Suprapubic skin (tissue), 4 donors: Measurements from ENCODE around the gene IQSEC3.

Source experiments
- POLR2A ChIP-seq, 2 donors: fragments of 450-650 bp; IDR thresholded peaks; one replicate each; pipeline ENCODE4 v1.6.1; 2017; ENCODE audit warnings: antibody characterized with exemption in 2 of 2, mild to moderate bottlenecking in 2 of 2, moderate library complexity in 2 of 2
- POLR2AphosphoS5 ChIP-seq, 3 donors: sonication (generic); formaldehyde crosslinking; IDR thresholded peaks; one replicate each; pipeline ENCODE4 v1.6.1; 2017; ENCODE audit warnings: antibody characterized with exemption in 3 of 3
- TF ChIP-seq, protein P1 (sequence below), 2 donors: fragments of 200-600 bp in 1 of 2; fragments of 450-650 bp in 1 of 2; sonication (generic) in 1 of 2; IDR thresholded peaks; one replicate each; pipeline ENCODE4 v1.5.1; 2016 to 2019; ENCODE audit warnings: antibody characterized with exemption in 2 of 2, mild to moderate bottlenecking in 1 of 2, moderate library complexity in 1 of 2

DNA sequence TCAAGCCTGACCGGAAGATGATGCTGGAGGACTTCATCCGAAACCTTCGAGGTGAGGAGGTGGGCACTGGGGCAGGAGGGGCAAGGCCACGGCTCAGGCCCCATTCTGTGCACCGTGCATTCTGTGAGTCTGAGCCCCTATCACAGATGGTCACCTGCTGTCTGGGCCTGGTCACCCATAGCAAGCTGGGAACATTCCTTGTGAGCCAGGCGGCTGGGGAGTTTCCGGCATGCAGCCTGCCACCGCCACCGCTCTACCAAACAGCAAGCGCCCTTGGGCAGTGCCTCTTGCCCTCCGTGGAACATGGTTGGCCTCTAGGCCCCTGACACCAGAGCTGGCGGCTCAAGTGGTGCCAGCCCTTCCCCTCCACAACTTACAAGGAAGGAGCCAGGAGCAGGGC is 91.1 kb downstream of the IQSEC3 start:
- TF ChIP-seq, protein P1, sequence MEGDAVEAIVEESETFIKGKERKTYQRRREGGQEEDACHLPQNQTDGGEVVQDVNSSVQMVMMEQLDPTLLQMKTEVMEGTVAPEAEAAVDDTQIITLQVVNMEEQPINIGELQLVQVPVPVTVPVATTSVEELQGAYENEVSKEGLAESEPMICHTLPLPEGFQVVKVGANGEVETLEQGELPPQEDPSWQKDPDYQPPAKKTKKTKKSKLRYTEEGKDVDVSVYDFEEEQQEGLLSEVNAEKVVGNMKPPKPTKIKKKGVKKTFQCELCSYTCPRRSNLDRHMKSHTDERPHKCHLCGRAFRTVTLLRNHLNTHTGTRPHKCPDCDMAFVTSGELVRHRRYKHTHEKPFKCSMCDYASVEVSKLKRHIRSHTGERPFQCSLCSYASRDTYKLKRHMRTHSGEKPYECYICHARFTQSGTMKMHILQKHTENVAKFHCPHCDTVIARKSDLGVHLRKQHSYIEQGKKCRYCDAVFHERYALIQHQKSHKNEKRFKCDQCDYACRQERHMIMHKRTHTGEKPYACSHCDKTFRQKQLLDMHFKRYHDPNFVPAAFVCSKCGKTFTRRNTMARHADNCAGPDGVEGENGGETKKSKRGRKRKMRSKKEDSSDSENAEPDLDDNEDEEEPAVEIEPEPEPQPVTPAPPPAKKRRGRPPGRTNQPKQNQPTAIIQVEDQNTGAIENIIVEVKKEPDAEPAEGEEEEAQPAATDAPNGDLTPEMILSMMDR (IDR thresholded peaks at IDR 0.05): no peak
- no peak for TF ChIP-seq POLR2A (IDR thresholded peaks at IDR 0.05)
- no peak for TF ChIP-seq POLR2AphosphoS5 (IDR thresholded peaks at IDR 0.05)
